Vagina (tissue), 2 donors: ENCODE results near the gene MARCHF11.

Source experiments
- POLR2A ChIP-seq, 2 donors: fragments of 450-650 bp; IDR thresholded peaks; one replicate each; pipeline ENCODE4 v1.6.1; 2017; ENCODE audit warnings: antibody characterized with exemption in 2 of 2, mild to moderate bottlenecking in 2 of 2, moderate library complexity in 2 of 2
- TF ChIP-seq, protein P1 (sequence below), 3 experiments: fragments of 450-650 bp in 2 of 3; fragments of 200-600 bp in 1 of 3; sonication (generic) in 1 of 3; IDR thresholded peaks; one replicate each; pipeline ENCODE4 v1.5.1; 2017 to 2019; ENCODE audit warnings: antibody characterized with exemption in 3 of 3, mild to moderate bottlenecking in 2 of 3, moderate library complexity in 2 of 3

DNA sequence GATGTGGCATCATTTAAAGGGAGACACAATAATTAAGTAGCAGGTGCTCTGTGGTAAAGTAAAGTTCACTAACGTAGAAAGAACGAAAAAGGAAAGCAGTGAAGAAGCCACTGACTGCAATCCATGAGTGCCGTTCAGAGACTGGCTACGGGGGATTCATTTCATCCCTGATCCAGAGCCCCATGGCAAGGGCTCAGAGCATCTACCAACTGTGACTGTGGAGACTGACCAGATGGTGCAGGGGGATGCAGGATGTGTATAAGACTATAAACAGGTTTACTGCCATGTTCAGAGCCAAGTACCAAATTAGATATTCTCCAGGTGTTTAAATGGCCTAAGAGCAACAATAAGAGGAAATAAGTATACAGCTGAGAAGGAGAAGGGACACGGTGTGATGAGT lies 47.7 kb downstream of the MARCHF11 start:
- TF ChIP-seq, protein P1, sequence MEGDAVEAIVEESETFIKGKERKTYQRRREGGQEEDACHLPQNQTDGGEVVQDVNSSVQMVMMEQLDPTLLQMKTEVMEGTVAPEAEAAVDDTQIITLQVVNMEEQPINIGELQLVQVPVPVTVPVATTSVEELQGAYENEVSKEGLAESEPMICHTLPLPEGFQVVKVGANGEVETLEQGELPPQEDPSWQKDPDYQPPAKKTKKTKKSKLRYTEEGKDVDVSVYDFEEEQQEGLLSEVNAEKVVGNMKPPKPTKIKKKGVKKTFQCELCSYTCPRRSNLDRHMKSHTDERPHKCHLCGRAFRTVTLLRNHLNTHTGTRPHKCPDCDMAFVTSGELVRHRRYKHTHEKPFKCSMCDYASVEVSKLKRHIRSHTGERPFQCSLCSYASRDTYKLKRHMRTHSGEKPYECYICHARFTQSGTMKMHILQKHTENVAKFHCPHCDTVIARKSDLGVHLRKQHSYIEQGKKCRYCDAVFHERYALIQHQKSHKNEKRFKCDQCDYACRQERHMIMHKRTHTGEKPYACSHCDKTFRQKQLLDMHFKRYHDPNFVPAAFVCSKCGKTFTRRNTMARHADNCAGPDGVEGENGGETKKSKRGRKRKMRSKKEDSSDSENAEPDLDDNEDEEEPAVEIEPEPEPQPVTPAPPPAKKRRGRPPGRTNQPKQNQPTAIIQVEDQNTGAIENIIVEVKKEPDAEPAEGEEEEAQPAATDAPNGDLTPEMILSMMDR (IDR thresholded peaks at IDR 0.05), result no peak
- no peak for TF ChIP-seq POLR2A (IDR thresholded peaks at IDR 0.05)
